ENCODE results near the gene ADGRV1.

Gene ADGRV1

GRCh38 chr5:90987726-90988125 is 429.1 kb downstream of the ADGRV1 start:
- H3K4me3 ChIP-seq (ENCODE audit: low read length) = no peak overlapping the region
- TF ChIP-seq CTCF (conservative IDR thresholded peaks at IDR 0.05; ENCODE audit: low read depth, low read length) = no peak
- DNase-seq (ENCODE audit: low read depth) = no peak

GRCh38 chr5:90991201-90991600 is 432.6 kb downstream of the ADGRV1 start:
- no peak overlapping the region for H3K4me3 ChIP-seq (ENCODE audit: low read length)
- TF ChIP-seq CTCF (conservative IDR thresholded peaks at IDR 0.05; ENCODE audit: low read depth, low read length) = no peak

GRCh38 chr5:90994796-90995195 is 436.2 kb downstream of the ADGRV1 start:
- H3K4me3 ChIP-seq (ENCODE audit: low read length) = no peak overlapping the region
- TF ChIP-seq CTCF (conservative IDR thresholded peaks at IDR 0.05; ENCODE audit: low read depth, low read length) = no peak
- DNase-seq (ENCODE audit: low read depth) = no peak

More at GRCh38 chr5:90991201-90991600, 432.6 kb downstream of the ADGRV1 start:
- DNase-seq (ENCODE audit: low read depth) = no peak

GRCh38 chr5:90996089-90996488 is 437.5 kb downstream of the ADGRV1 start:
- DNase-seq (ENCODE audit: low read depth) = no peak
- no peak overlapping the region for H3K4me3 ChIP-seq (ENCODE audit: low read length)
- TF ChIP-seq CTCF (conservative IDR thresholded peaks at IDR 0.05; ENCODE audit: low read depth, low read length) = no peak

GRCh38 chr5:90997082-90997481 is 438.5 kb downstream of the ADGRV1 start:
- TF ChIP-seq CTCF (conservative IDR thresholded peaks at IDR 0.05; ENCODE audit: low read depth, low read length) = no peak
- H3K4me3 ChIP-seq (ENCODE audit: low read length) = no peak overlapping the region
- DNase-seq (ENCODE audit: low read depth) = no peak

- no peak overlapping the region for H3K4me3 ChIP-seq (ENCODE audit: low read length)
- DNase-seq (ENCODE audit: low read depth) = no peak
- TF ChIP-seq CTCF (conservative IDR thresholded peaks at IDR 0.05; ENCODE audit: low read depth, low read length) = no peak
Measured at GRCh38 chr5:91000743-91001142, 442.1 kb downstream of the ADGRV1 start.

- no peak for DNase-seq (ENCODE audit: low read depth)
- TF ChIP-seq CTCF (conservative IDR thresholded peaks at IDR 0.05; ENCODE audit: low read depth, low read length) = no peak
- H3K4me3 ChIP-seq (ENCODE audit: low read length) = no peak overlapping the region
Measured at GRCh38 chr5:91006713-91007112, 448.1 kb downstream of the ADGRV1 start.

All from retinal pigment epithelial cell (primary cell).